Osteoblast (primary cell): ENCODE measurements around the gene TTN. TPM values are rescaled to one million over a fixed set of nuclear protein-coding genes. Genes with fewer than 3 reads are reported as not detected.

Source experiments
- DNase-seq: peaks from one replicate; pipeline ENCODE4 v3.0.0; 2011; ENCODE audit warnings: low spot score, mixed read lengths; ENCODE audit not compliant: insufficient read length; ENCODE audit errors: missing footprints
- H2AFZ ChIP-seq: 2 replicates; pipeline ENCODE4 v1.6.0; 2011; ENCODE audit warnings: mild to moderate bottlenecking, low read length
- H3K27ac ChIP-seq: 2 replicates; pipeline ENCODE4 v1.5.1; 2011; ENCODE audit warnings: mild to moderate bottlenecking, low read depth, low read length, moderate library complexity
- H3K27me3 ChIP-seq: 2 replicates; pipeline ENCODE4 v1.6.0; 2012; ENCODE audit warnings: mild to moderate bottlenecking, control low read depth, inconsistent platforms, low read length, moderate library complexity; ENCODE audit not compliant: insufficient read depth
- H3K36me3 ChIP-seq: 2 replicates; pipeline ENCODE4 v1.5.1; 2011; ENCODE audit warnings: mild to moderate bottlenecking, low read length, control low read depth, moderate library complexity; ENCODE audit not compliant: insufficient read depth
- H3K4me1 ChIP-seq: 2 replicates; pipeline ENCODE4 v1.5.1; 2011; ENCODE audit warnings: mild to moderate bottlenecking, low read length, control low read depth, moderate library complexity; ENCODE audit not compliant: insufficient read depth
- H3K4me2 ChIP-seq: 2 replicates; pipeline ENCODE4 v1.6.0; 2011; ENCODE audit warnings: mild to moderate bottlenecking, low read length; ENCODE audit not compliant: insufficient read depth
- H3K4me3 ChIP-seq: fragments of 200-600 bp; sonication (generic); 3 replicates; pipeline ENCODE4 v1.5.1; 2012; ENCODE audit warnings: mild to moderate bottlenecking, low read length, inconsistent platforms; ENCODE audit not compliant: insufficient read depth
- H3K79me2 ChIP-seq: 2 replicates; pipeline ENCODE4 v1.6.0; 2012; ENCODE audit warnings: mild to moderate bottlenecking, low read length, control low read depth, inconsistent platforms; ENCODE audit not compliant: insufficient read depth
- H3K9me3 ChIP-seq: 2 replicates; pipeline ENCODE4 v1.5.1; 2011; ENCODE audit warnings: low read depth, low read length, control low read depth
- H4K20me1 ChIP-seq: 2 replicates; pipeline ENCODE4 v1.6.0; 2012; ENCODE audit warnings: mild to moderate bottlenecking, low read length, control low read depth; ENCODE audit not compliant: insufficient read depth
- CTCF ChIP-seq: IDR thresholded peaks from 2 replicates; pipeline ENCODE4 v1.5.1; 2011; ENCODE audit warnings: mild to moderate bottlenecking, low read depth, low read length, moderate library complexity; ENCODE audit errors: extremely low read depth
- total RNA-seq: library from RNA; depleted of rRNA; stranded (reverse); fragments of >200 nt; gene quantifications from 2 replicates; pipeline ENCODE4 v1.2.3, GENCODE V29; 2012

Gene TTN
- total RNA-seq, 1 donor, result under 0.01 TPM

- H4K20me1 ChIP-seq, result peaks cover 4% of the 10 kb centered on the region
- H3K4me2 ChIP-seq, result no peak overlapping the region
- no peak overlapping the region for H3K4me3 ChIP-seq
- no peak for TF ChIP-seq CTCF
- H3K9me3 ChIP-seq, result no peaks in the 10 kb centered on the region
- peaks cover 63% of the 10 kb centered on the region for H3K36me3 ChIP-seq
- H3K79me2 ChIP-seq, result peaks cover 35% of the 10 kb centered on the region
- no peaks in the 10 kb centered on the region for H3K4me1 ChIP-seq
- no peak overlapping the region for H3K27ac ChIP-seq
- no peak for DNase-seq
- H2AFZ ChIP-seq, result no peak overlapping the region
- H3K27me3 ChIP-seq, result no peaks in the 10 kb centered on the region
These were observed 315.6 kb downstream of the TTN start for GRCh38 chr2:178491612-178492011.

DNA sequence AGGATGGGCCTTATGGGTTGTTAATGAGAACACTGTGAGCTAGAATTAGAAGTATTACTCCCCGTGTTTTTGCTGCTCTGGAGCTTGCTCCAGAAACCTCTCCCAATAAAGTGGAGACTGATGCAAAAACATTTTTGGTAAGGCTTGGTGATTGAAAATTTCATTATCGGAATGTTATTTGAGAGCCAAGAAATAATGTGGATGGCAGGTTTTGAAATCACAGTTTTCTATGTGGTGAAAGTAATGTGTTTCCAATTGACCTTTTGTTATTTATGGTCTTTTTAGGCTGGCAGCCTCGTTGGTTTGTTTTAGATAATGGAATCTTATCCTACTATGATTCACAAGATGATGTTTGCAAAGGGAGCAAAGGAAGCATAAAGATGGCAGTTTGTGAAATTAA lies 321.9 kb downstream of the TTN start:
- H3K4me2 ChIP-seq, result no peak overlapping the region
- no peak for TF ChIP-seq CTCF
- no peak for DNase-seq
- no peaks in the 10 kb centered on the region for H3K27me3 ChIP-seq
- H4K20me1 ChIP-seq, result peaks cover 55% of the 10 kb centered on the region
- peaks cover 7% of the 10 kb centered on the region for H3K36me3 ChIP-seq
- no peak overlapping the region for H2AFZ ChIP-seq
- H3K79me2 ChIP-seq, result peaks cover 94% of the 10 kb centered on the region
- peaks cover 33% of the 10 kb centered on the region for H3K4me1 ChIP-seq
- no peak overlapping the region for H3K4me3 ChIP-seq
- no peak overlapping the region for H3K27ac ChIP-seq
- H3K9me3 ChIP-seq, result no peaks in the 10 kb centered on the region

DNA sequence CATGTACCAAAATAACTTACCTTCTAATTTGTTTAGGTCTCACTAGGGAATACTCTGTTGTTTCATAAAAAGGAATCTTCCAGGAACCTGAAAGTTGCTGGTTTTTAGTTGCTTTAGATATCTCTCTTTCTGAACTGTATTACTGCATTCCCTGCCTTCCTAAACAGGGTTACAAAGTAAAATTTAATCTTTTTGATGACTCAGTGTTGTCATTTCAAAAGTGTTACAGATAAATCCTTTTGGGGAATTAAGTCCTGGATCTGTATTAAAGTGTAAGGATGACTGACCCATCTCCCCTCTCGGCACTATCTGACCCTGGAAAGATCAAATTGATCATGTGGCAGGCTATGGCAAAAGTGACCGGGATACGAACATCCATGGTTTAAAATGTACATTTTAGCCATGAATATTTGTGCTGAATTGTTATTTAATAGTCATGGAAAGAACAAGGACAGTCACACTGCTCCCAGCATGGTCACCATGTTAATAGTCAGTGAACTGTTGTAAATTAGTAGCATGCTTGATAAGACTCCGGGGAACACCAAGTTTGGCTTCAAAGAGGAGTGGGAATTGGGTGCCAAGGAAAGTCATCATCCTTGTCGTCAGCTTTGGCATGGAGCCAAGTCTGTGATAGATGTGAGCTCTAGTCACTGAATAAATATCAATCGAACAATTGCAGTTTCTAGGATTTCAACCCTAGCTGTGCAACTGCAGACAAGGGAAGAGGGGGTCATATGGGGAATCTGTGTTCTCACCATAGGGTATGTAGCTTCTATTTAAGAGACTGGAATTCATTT lies 322.8 kb downstream of the TTN start:
- Histone ChIP-seq H3K27me3 (no peaks in the 10 kb centered on the region), H3K27ac (peak overlapping the region; percentile 21), H3K9me3 (no peaks in the 10 kb centered on the region), H3K79me2 (peaks cover 86% of the 10 kb centered on the region), H3K36me3 (peaks cover 3% of the 10 kb centered on the region), H4K20me1 (peaks cover 51% of the 10 kb centered on the region), H3K4me3 (no peak overlapping the region), H3K4me2 (peak overlapping the region; percentile 49), H2AFZ (no peak overlapping the region), H3K4me1 (peaks cover 38% of the 10 kb centered on the region)
- DNase-seq, result peak; percentile 22
- no peak for TF ChIP-seq CTCF

DNA sequence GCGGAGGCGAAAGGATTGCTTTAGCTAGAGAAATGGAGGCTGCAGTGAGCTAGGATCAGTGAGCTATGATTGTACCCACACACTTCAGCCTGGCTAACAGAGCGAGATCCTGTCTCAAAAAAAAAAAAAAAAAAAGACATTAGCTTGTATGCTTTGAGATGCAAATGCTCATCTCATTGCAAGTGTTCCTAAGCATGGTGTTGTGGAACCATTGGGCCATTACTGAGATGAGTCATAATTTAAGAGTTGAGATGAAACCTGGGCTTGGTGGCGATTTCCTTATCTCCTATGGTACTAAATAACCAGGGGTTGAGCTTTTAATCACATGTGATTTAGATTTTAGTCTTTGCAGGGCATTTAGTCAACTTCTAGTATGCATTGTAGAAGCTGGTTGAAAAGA lies 324.8 kb downstream of the TTN start:
- peaks cover 51% of the 10 kb centered on the region for H4K20me1 ChIP-seq
- H2AFZ ChIP-seq, result no peak overlapping the region
- peaks cover 3% of the 10 kb centered on the region for H3K36me3 ChIP-seq
- no peak overlapping the region for H3K4me3 ChIP-seq
- peaks cover 39% of the 10 kb centered on the region for H3K4me1 ChIP-seq
- H3K27ac ChIP-seq, result no peak overlapping the region
- no peaks in the 10 kb centered on the region for H3K9me3 ChIP-seq
- DNase-seq, result peak; percentile 60
- no peak for TF ChIP-seq CTCF
- H3K4me2 ChIP-seq, result peak overlapping the region; percentile 8
- peaks cover 73% of the 10 kb centered on the region for H3K79me2 ChIP-seq
- H3K27me3 ChIP-seq, result no peaks in the 10 kb centered on the region
